ENCODE results near the gene KCTD11.

DNA sequence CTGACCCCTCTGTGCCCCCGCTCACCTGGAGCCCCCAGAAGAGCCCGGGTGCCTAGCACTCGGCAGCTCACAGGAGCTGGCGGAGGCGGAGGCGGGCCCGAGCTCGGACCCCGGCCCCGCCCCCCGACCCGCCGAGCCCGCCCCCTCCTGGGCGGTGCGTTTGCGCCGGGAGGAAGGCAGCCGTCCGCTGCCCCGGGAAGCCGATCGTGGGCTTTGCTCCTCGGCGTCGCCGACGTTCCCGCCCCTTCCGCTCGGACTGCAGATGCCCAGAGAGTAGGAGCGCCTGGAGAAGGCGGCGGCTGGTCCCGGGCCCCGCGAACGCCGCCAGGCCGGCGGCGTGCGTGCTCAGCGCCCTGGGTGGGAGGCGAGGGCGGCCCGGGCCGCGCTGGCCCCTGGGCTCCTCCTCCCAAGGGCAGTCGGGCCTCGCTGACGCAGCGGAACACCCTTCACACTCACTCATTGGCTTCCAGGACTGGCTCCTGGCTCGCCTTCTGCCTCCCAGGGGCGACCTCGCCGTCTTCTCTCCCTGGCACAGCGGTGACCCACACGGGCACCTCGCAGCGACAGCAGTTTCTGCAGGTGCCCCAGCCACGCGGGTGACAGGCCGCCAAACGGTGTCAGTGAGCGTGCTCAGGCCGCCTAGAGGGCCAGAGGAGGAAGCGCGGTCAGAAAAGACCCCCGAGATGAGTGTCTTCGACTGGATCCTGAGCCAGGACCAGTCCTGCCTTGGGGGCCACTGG lies 42.7 kb downstream of the KCTD11 start, which contains the start of gene PLSCR3:
- TF ChIP-seq EZH2 (IDR thresholded peaks at IDR 0.05; ENCODE audit: borderline replicate concordance, low read length), result no peak
- TF ChIP-seq, protein P1, sequence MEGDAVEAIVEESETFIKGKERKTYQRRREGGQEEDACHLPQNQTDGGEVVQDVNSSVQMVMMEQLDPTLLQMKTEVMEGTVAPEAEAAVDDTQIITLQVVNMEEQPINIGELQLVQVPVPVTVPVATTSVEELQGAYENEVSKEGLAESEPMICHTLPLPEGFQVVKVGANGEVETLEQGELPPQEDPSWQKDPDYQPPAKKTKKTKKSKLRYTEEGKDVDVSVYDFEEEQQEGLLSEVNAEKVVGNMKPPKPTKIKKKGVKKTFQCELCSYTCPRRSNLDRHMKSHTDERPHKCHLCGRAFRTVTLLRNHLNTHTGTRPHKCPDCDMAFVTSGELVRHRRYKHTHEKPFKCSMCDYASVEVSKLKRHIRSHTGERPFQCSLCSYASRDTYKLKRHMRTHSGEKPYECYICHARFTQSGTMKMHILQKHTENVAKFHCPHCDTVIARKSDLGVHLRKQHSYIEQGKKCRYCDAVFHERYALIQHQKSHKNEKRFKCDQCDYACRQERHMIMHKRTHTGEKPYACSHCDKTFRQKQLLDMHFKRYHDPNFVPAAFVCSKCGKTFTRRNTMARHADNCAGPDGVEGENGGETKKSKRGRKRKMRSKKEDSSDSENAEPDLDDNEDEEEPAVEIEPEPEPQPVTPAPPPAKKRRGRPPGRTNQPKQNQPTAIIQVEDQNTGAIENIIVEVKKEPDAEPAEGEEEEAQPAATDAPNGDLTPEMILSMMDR (IDR thresholded peaks at IDR 0.05; ENCODE audit: low read length), result peak; percentile 33
